Vagina (tissue), 2 donors: ENCODE measurements around the gene THAP6.

Experiments
- CTCF ChIP-seq, 3 experiments: fragments of 450-650 bp in 2 of 3; fragments of 200-600 bp in 1 of 3; sonication (generic) in 1 of 3; IDR thresholded peaks; one replicate each; pipeline ENCODE4 v1.5.1; 2017 to 2019; ENCODE audit warnings: antibody characterized with exemption in 3 of 3, mild to moderate bottlenecking in 2 of 3, moderate library complexity in 2 of 3
- POLR2A ChIP-seq, 2 donors: fragments of 450-650 bp; IDR thresholded peaks; one replicate each; pipeline ENCODE4 v1.6.1; 2017; ENCODE audit warnings: antibody characterized with exemption in 2 of 2, mild to moderate bottlenecking in 2 of 2, moderate library complexity in 2 of 2

GRCh38 chr4:75494563-75494962, 19.7 kb upstream of the THAP6 start:
- TF ChIP-seq POLR2A (IDR thresholded peaks at IDR 0.05) (no peak), CTCF (IDR thresholded peaks at IDR 0.05) (no peak)
